Right forelimb (tissue), 1 donor: ENCODE measurements around the gene AJAP1.

ENCODE experiments used
- DNase-seq: peaks from one replicate; pipeline ENCODE4 v3.0.0-alpha.2; 2018

AJAP1 gene

DNA sequence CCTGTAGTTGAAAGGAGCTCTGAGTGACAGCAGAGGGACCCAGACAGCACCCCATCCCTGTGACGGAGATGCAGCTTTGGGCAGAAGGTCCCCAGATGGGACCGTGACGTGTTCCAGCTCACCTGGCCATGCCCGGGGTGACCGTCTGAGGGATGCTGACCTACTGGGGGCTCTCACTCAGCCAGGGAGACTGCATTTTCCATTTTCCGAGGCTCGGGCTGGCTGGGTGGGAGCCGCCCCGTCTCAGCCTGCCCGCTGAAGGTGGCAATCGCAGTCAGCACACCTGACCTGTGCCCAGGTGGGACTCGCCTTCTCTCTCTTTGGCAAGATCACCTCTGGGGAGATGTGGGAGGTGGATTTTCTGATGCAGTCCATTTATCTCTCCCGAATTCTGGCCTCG lies 127.2 kb downstream of the AJAP1 start:
- no peak for DNase-seq

DNA sequence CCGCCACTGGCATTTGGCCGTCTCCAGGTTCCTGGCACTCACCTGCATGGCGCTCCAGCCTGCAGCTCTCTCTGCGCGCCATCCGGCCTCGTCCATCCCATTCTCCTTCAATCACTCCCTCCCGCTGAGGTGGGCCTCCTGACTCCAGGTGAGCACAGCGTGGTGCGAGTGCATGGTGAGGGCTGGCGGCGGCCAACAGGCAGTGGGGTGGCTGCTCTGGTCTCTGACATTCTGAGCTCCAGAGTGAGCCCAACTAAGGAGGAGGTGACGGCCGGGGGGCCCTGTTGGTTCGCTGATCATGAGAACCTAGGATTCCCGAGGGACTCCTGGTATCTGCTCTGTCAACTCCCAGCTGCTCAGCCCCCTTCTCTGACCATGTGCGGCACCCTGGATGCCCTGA lies 130.4 kb downstream of the AJAP1 start:
- no peak for DNase-seq

DNA sequence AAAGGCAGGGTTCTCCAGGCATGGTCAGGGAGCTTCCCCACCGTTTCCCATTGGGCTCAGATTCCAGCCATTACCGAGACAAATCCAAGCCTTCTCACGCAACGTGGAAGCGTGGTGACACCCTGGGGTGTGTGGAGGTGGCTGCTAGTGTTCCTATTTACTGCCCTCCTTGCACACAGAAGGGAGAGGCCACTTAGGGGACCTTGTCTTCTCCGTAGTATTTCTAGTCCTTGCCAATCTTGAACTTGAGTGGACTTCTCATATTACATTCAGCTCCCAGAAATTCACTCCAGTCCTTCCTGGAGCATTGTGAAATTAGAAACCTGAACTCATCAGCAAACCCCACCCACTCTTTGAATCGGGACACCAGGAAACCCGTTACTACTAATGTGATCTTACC lies 131.6 kb downstream of the AJAP1 start:
- peak; percentile 21 for DNase-seq

DNA sequence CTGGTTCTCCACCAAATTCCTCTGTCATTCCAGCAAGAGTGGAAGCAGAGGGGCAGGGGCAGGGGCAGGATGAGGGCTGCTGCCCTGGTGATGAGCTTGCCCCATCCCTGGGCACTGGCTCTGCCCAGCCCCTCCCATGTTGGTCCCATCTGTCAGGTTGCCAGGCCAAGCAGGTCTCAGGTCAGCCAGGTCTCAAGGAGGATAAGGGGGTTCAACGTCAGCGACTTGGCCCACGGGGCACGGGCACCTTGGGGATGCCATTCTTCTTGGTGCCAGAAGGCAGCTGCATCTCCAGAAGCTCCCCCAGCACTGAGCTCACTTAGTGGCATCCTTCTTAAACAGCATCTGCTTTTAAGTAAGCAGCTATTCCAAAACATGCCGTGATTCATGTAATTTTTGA lies 133.1 kb downstream of the AJAP1 start:
- DNase-seq: no peak

DNA sequence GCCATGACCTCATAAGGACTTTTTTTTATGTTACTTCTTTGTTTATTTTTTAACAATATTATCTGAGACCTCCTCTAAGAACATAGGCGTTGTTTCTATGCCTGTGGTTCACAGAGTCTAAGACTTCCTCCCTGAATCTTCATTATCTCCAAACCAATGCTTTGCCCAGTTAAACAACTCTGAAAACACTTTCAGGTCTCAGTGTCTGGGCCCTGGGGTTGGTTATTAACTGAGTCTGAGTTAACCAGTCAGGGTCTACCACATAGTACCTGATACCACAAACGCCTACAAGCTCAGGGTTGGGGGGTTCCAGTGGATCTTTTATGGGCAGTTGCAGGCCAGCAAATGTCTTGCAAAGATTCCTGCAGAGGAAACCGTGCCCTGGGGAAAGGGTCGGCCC lies 138.2 kb downstream of the AJAP1 start:
- no peak for DNase-seq

DNA sequence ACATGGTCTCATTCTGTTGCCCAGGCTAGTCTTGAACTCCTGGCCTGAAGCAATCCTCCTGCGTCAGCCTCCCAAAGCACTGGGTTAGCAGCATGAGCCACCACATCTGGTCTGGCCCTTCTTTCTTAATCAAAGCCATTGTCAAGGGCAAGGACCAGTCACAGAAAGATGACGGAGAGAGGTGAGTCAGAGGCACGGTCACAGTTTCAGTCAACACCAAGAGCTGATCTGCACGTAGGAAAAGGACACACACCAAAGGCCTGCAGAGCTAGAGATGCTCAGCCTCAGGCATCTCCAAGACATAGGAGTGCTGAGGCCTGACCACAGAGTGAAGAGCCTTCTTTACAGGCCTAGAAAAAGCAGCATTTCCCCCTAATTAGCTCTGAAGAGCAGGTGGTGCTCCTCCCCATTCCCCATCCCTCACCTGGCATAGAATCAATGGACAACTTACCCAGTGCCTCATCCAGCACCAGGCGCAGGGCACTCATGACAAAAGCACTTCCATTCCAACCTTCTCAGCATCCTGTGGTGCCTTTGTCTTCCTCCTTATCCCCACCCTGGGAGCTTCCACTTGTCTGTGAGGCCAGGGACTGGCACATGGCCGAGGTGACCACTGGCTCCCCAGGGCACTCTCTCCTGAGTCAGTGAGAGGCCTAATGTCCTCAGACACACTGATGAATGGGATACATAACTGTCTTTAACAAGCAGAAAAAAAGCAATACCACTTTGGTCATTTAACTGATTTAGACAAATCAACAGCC lies 139.8 kb downstream of the AJAP1 start:
- DNase-seq: no peak

DNA sequence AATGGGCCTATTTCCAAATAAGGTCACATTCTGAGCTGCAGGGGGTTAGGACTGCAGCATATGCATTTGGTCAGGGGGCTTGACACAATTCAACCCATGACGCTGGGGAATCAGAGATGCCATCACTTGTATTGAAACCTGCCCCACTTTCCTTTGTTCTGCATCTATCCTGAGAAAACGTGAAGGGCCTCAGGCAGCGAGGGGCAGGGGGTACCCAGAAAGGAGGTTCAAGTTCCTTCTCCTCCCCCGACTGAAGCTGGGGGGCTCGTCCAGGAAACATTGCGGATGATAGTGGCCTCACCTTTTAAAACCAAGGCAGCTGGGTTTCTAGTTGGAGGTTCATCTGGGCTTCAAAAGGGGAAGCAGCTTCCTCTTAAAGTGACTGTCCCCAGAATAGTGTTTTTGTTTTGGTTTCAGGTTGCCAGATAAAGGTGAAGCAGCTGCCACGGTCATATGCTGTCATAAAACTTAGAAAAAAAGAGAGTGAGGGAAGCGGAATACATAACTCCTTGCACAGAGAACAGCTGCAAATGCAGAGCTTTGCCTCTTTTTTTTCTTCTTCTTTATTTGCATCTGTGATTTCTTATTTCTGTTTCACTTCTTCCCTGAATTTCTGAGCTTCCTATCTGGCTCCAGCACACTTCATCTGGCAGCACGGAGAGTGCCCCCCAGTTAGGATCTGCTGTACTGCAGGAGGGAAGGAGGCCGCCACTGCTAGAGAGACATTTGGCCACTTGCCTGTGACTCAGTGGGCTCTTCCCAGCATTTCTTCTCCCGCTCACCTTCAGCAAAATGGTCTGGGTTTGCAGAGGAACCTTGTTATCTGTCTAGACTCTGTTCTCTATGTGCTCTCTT lies 142.0 kb downstream of the AJAP1 start:
- DNase-seq: no peak

DNA sequence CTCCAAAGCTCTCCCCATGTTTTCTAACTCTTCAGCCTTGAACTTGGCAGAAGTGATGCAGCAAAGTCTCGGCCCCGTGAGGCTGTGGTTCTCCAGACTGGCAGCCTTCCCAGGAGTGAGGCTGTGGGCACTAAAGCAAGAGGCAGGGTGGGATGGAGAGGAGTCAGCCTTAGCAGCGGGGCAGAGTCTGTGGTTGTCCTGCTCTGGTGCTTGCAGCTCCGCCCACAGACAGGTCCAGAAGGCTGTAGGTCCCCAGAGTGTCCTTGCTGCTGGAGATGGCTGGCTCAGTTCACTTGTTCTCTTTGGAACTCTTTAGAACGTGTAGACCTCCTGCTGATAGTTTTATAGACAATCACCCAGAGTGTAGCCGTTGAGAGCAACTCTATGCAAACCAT lies 142.6 kb downstream of the AJAP1 start:
- no peak for DNase-seq

DNA sequence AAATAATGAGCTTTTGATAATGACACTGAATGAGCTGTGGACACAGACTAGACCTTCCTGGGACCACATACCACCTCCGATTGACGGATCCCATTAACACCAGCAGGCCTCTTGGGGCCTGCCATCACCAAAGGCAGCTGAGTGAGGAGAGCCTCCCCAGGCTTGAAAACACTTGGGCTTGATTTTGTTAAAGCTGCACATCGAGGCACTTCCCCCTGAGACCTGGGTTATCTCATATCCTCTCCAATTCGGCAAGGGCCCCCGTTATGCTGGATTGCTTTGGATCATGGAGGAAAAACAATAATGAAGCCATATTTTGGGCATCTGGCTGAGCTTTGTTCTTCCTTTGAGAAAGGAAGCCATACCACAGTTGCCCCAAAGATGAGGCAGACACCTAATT lies 143.0 kb downstream of the AJAP1 start:
- no peak for DNase-seq

DNA sequence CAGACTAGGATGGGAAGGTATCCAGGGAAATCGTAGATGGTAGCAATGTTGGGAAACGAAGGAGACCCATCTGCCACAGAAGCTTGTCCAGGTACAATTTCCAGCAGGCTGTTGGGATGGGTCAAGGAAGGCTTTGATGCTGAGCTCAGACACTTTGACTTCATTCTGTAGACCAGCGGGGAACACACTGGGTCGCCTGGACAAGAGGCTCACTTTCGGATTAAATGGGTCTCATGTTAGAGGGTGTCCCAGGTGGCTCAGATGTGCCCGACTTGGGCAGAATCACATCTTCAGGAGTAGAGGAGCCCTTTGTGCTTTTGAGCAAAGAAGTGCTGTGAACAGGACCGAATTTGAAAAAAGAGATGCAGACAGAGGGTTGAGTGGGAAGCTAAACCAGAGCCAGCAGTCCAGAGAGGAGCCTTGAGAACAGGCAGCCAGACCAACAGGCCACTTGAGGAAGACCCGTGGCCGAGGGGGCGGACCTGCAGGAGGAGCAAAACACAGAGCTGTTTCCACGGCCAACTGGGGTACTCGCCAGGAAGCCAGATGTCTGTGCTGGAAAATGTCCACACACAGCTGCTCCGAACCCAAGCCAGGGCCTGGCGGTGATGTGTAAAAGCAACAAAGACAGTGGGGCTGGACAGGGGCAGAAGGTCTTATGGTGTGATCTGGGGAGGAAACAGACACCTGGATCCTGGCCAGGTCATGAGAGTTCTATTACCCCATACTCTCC lies 146.9 kb downstream of the AJAP1 start:
- peak; percentile 89 for DNase-seq

DNA sequence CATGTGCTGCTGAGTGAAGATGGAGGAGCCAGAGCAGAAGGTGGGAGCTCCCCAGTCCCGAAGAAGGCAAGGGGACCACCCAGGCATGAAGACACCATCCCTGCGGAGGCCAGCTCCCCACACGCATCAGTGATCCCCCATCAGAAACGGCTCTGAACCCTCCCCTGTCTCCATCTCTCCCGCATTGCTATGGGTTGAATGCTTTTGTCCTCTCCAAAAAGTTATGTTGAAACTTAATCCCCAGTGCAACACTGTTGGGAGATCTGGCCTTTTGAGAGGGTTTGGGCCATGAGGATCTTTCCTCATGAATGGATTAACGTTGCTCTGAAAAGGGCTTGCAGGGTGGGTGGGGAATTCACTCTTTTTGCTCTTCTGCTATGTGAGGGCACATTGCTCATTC lies 147.6 kb downstream of the AJAP1 start:
- DNase-seq: no peak

DNA sequence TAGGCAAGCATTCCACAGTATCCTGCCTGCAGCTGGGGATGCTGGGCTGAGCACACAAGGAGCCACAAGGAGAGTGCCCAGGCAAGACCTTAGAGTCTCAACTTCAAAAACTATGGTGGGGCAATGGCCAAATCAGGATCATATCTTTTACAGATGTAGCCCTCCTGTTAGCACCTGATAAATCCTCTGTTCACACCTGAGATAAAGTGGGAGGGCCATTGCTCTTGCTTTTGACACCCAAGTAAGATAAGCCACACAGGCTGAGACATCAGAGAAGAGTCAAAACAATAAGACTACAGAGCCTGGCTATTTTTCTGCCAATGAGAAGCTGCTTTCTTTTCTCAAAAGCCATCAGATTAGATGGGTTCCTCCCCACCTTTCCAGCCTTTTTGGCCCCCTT lies 148.9 kb downstream of the AJAP1 start:
- no peak for DNase-seq

DNA sequence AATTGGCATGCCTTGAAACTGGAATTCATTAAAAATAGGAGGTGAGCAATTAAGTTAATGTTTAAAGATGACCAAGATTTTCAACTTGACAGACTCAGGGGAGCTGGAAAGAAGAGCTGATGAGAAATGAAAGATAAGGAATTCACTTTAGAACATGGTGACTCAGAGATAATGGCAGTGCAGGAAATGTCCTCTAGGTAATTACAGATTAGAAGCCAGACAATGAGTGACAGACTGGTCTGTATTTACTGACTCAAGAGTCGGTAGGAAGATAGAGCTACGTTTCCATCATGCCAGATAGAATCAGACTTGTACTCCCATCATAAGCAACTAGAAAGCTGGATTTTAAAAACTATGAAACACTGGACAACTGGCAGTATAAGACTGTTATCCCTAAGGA lies 151.6 kb downstream of the AJAP1 start:
- no peak for DNase-seq

DNA sequence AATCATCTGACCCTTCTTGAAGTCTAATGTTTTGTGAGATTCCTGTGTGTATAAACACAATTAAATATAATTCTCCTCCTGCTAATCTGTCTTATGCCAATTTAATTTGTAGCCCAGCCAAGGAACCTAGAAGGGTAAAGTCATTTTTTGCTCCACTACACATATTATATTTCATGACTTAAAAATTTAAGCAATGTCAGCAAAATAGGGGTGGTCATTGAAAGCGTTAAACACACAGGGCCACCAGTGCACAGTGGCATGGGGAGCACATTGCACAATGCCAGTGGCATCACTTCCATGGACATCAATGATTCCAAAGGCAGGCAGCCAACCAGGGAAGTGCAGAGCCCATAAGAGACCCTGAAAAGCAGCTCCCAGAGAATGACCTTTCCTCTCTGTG lies 166.1 kb downstream of the AJAP1 start:
- no peak for DNase-seq

DNA sequence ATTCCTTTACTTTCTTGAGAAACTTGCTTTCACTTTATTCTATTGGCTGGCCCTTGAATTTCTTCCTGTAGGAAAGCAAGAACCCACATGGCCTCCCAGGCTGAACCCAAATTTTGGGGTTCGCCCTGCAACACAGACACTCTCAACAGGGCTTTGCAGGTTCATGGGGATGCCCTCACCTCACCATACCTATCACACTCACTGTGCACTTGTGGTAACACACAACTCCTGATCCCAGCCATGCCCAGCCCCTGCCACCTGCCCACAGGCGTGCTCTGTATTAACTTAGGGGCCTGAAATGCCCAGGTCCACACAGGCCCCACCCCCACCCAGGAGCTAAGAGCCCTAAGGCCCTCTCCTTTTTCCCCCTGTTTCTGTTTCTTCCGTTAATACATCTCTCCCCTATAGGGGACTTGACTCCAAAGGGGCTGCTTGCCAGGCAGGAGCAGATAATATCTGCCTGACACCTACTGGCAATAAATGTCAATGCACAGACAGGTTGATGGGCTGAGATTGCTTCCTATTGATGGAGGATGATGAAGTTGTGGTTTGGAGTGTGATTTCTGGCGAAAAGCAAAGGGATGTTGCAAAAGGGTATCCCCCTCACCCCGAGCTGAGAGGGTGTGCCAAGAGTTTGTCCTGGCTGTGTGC lies 171.5 kb downstream of the AJAP1 start:
- no peak for DNase-seq

DNA sequence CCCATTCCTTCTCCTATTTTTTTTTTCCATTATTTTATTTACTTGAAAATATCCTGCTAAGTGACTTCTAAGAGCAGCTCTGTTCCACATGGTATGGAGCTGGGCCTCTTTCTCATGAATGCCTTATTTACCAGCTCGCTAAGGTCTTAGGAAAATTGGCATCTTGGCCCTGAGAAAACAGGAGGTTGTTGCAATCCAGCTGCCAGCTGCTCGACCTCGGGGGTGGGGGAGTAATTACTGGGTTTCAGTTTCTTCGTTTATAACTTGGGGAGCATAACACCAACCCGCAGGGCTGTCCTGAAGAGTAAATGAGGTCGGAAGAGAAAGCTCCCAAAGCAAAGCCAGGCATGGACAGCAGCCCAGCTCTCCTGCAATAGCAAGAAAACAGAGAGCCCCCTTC lies 176.3 kb downstream of the AJAP1 start:
- DNase-seq: no peak

DNA sequence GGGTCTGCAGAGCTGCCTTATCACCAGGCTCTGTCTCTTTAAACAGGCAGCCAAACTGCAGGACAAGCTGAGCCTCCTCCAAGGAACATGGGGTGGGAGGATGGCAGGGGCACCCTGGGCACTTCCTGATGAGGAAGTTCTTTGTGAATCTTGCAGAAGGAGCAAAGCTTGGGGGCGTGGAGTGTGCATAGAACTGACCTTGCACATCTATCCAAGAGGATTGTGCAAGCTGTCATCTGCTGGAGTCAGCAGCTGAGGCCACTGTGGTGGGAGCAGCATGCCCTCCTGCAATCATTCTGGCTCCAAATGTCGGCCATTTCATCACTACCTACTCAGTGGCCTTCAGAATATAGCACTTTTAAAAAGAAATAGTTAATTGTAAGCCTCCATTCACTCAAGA lies 182.2 kb downstream of the AJAP1 start:
- no peak for DNase-seq

DNA sequence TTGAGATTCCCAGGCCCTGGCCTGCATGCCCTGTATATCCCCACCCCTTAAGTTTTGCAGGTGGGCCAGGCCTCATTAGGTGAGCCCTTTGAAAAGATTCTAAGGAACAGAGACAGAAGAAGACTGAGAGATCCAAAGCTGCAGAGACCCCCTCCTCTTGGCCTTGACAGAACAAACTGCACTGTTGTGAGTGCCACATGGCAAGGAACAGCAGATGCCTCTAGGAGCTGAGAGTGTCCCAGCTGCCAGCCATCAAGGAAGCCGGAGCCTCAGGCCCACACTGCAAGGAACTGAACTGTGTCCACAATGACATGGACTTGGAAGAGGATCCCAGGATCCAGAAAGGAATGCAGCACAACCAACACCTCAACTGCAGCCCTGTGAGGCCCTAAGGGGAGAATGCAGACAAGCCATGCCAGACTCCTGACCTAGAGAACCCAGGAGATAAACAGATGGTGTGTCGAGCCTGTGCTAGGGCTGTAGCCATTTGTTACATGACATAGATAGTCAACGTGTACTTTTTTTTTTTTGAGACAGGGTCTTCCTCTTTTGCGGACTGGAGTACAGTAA lies 182.7 kb downstream of the AJAP1 start:
- DNase-seq: no peak

DNA sequence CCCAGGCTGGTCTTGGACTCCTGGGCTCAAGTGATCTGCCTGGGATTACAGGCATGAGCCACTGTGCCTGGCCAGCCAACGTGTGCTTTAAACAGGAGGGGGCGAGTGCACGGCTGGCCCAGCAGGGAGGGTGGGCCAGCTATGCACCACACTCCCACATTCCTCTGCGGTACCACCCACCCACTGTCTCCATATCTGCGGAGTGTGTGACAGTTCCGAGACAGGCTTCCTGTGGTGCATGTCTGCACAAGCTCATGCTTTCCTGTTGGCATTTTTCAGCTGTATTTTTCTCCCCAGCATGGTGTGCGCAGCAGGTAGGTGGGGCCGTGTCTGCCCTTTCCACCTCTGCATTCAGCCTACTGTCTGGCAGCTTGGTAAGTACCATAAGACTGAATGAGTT lies 183.3 kb downstream of the AJAP1 start:
- no peak for DNase-seq

DNA sequence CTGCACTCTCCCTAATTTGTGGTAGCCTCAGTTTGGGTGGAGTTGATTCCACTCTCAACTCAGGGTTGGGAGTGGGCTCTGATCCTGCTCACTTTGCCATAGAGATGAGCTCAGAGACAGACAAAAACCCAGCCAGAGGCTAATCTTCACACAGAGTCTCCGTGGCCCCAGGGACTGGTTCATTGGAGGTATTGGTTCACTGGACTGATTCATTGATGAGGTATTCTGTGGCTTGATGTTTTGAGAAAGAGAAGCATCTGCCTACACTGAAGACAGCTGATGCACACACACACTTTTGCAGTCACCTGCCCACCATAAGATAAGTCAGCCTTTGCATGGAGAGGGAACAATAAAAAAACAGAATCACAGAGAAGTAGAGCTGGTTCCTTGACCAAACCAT lies 183.8 kb downstream of the AJAP1 start:
- DNase-seq: no peak
